H1 (cell line): ENCODE measurements around the gene PPARA. TPM values are rescaled to one million over a fixed set of nuclear protein-coding genes. Genes with fewer than 3 reads are reported as not detected.
A peak's percentile ranks its signal among the peaks of the same experiment; 100 is the strongest.

Experiments used
- BACH1 ChIP-seq: IDR thresholded peaks from 2 replicates; pipeline ENCODE4 v1.6.1; 2012; ENCODE audit warnings: low read length, improper control_type of control experiment
- TAF1 ChIP-seq: IDR thresholded peaks from 2 replicates; pipeline ENCODE4 v1.6.1; 2011; ENCODE audit warnings: mild to moderate bottlenecking, low read depth, low read length
- polyA plus RNA-seq, 7 experiments: library from polyadenylated mRNA; depleted of rRNA in 3 of 7; stranded (reverse) in 5 of 7; unstranded in 2 of 7; fragments of >200 nt in 5 of 7; fragments of 200-250 nt in 2 of 7; gene quantifications; 1 replicate in 5 of 7; 2 replicates in 1 of 7; 4 replicates in 1 of 7; pipeline versions ENCODE4 v1.2.1 to v1.2.3, GENCODE V29; 2011 to 2013; ENCODE audit warnings: missing spikeins in 2 of 7, mixed read lengths in 2 of 7
- total RNA-seq: library from RNA; stranded (reverse); fragmentation: NEBNext Ultra II Directional; extraction: Animal tissue kit (Norgen Biotek cat#: 25700); gene quantifications from 2 replicates; pipeline ENCODE4 v1.2.1, GENCODE V29; 2021

Gene PPARA
- total and polyA plus RNA-seq, 2 of the 8 experiments (the other 6 are each of a cell fraction or from before 2014, with no cell fraction given), result 3.1 to 8.2 TPM

- peak; percentile 55 for TF ChIP-seq BACH1
- no peak for TF ChIP-seq TAF1
Measured at GRCh38 chr22:46122511-46122971, 27.8 kb upstream of the PPARA start (continued).
